Measurements from ENCODE around the gene OLFML2A.
"Not testable (repeated sequence)": the region's sequence is repeated elsewhere in the genome, so short reads cannot be mapped to it uniquely, and the experiment has no call there.

The OLFML2A gene

DNA sequence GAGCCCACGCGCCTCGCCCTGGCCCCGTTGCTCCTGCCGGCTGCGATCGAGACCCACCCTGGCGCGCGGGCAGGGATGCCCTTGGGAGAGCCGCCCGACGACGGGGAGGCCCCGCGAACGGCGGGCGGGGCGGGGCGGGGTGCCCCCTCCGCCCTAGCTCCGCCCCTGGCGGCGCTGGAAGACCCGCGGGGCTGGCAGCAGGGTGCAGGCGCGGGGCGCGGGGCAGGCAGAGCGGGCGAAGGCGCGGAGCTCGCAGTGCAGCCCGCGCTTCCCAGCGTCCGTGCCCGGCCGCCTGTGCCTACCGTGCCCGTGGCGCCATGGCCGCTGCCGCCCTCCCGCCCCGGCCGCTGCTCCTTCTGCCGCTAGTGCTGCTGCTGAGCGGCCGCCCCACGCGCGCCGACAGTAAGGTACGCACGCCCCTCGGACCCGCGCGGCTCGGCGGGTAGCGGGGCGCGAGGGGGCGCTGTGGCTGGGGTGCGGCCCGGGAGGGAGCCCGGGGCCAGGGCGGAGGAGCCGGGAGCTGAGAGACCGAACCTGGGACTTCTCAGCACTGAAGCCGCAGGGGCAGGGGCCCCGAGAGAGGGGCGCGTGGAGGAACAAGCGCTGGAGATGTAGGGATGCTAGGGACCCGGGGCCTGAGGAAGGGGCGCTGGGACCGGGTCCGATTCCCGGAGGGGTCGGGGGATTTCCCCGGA, at the start of gene OLFML2A:
TSS of gene OLFML2A (plus strand) at position 180 of the 695 bp plus-strand sequence. CDS start at position 318, 138 bp downstream.
- no peak for DNase-seq

DNA sequence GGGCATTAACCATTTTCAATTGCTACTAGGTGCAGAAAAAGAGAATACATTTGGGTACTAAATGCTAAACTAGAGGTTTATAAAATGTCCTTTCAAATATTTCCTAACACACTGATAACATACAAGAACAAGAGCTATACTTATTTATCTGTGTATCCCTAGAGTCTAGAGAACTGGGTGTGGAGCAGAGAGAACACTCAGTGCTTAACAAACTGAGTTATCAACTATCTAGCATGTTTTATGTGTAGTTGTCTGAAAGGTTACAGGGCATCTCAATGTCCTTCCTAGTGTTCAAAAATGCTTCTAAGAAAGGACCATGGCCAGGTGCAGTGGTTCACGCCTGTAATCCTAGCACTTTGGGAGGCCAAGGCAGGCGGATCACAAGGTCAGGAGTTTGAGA, 46.2 kb upstream of the OLFML2A start:
- no peak for DNase-seq

DNA sequence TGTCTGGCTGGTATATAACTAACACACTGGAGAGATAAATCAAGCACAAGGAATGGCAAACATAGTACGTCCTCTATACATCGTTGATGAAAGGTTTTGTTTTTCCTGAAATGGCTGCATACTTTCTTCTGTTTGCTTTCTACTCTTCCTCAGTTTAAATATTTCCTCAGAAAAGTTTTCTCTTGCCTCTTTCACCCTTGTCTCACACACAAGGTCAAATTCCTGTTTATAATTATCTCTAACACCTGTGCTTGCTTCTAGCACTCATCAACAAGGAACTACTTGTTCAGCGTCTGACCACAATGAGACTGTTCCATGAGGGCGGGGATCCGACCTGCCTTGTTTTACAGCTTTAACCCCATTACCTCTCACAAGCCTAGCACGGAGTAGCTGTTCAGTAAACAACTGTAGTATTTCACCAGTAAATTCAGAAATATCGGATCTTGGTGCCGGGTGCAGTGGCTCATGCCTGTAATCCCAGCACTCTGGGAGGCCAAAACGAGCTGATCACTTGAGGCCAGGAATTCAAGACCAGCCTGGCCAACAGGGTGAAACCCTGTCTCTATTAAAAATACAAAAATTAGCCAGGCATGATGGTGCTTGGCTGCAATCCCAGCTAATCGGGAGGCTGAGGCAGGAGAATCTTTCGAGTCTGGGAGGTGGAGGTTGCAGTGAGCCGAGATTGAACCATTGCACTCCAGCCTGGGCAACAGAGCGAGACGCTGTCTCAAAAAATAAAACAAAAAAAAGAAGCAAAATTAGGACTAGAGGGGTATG, 42.8 kb upstream of the OLFML2A start:
- DNase-seq, result no peak

DNA sequence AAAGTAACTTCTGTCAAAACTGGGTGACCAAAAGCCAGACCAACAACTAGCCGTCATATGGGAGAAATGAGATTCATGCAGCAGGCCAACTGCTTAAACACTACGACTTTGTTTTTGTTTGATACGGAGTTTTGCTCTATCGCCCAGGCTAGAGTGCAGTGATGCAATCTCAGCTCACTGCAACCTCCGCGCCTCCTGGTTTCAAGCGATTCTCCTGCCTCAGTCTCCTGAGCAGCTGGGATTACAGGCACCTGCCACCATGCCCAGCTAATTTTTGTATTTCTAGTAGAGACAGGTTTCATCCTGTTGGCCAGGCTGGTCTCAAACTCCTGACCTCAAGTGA, 42.2 kb upstream of the OLFML2A start:
- not testable (repeated sequence) for DNase-seq

GRCh38 chr9:124735121-124735520, 41.8 kb upstream of the OLFML2A start:
- DNase-seq, result no peak

DNA sequence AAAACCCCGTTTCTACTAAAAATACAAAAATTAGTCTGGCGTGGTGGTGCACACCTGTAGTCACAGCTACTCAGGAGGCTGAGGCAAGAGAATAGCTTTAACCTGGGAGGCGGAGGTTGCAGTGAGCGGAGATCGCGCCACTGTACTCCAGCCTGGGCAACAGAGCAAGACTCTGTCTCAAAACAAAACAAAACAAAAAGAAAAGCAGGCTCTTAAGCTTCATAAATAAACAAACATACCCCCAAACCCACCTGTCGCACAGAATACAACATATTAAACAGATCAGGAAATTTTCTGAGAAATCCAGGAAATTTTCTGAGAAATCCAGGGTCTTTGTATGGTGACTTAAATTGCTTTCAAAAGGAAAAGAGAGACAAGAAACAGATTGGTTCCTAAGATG, 38.9 kb upstream of the OLFML2A start:
- not testable (repeated sequence) for DNase-seq

GRCh38 chr9:124739360-124739759, 37.6 kb upstream of the OLFML2A start:
- no peak for DNase-seq

GRCh38 chr9:124741149-124741548, 35.8 kb upstream of the OLFML2A start:
- no peak for DNase-seq

GRCh38 chr9:124741662-124742061, 35.3 kb upstream of the OLFML2A start:
- DNase-seq, result no peak

DNA sequence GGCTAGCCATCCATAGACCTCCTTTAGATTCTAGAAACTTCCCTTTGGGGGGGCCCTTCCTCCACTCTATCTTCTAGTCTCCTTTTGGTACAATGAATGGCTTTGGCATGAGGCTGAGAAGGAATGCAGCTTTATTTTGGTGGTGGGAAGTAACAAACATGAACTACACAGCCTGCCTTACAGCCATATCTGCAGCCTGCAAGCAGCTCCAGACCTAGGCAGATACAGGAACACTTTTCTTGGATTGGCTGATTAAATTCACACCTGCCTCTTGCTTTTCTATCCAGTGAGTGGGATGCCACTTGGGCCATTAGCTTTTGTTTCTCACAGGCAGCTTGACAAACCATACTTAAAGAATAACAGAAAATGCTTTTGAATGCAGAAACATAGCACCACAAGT, 34.0 kb upstream of the OLFML2A start:
- no peak for DNase-seq

DNA sequence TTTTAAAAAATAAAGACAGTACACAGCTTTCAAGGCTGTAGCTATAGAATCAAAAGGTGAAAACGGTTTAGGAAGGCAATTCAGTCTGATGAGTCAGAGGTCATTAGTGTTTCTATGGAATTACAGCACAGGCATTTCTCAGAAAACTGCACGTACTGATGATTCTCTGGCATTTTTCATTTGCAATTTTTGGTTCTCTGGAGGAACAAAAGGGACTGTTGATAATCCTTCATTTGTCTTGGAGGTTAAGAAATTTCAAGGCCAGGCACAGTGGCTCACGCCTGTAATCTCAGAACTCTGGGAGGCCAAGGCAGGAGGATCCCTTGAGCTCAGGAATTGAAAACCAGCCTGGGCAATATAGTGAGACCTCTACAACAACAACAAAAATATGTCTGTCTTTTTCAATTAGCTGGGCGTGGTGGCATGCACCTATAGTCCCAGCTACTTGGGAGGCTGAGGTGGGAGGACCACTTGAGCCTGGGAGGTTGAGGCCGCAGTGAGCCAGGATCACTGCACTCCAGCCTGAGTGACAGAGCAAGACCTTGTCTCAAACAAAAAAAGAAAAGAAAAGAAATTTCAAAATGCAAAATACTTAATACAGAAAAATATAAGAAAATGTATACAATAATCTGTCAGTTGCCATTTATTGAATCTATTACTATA, 33.1 kb upstream of the OLFML2A start:
- DNase-seq, result no peak

- no peak for DNase-seq
Measured at GRCh38 chr9:124747065-124747464, 29.9 kb upstream of the OLFML2A start.

- DNase-seq, result no peak
Measured at GRCh38 chr9:124749284-124749683, 27.6 kb upstream of the OLFML2A start.

DNA sequence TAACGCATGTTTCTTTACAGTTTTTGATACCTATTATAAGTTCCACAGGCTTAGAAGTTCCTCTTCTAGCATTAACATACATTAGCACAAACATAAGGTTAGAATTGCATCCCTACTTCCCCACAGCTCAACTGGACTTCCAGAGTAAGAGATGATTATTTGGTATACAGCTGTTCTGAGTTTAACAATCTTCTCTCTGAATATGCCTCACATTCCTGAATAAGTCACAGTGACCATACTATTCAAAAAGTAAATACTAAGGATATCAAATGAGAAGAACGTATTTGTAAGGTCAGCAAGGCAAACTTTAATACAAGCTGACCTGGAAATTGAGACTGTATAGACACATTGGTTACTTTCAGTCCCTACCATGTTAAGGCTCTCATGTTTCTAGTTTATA, 27.2 kb upstream of the OLFML2A start:
- no peak for DNase-seq

DNA sequence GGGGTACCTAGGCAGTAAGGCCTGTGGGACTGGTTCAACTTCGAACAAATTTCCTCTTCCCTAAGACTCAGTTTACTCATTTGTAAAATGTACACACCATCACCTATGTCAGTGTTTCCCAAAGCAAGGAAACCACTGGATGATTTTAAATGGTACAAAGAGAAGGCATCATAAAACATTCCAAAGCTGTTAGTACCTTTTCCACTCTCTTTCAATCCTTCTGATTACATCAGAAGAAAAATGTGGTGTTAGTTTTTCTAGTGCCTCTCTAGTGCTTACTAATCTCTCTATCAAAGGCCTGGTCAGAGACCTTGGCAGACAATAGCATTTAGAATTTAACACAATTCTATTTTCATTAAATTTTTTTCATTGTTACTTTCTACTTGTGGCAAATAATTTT, 24.0 kb upstream of the OLFML2A start:
- DNase-seq, result no peak

DNA sequence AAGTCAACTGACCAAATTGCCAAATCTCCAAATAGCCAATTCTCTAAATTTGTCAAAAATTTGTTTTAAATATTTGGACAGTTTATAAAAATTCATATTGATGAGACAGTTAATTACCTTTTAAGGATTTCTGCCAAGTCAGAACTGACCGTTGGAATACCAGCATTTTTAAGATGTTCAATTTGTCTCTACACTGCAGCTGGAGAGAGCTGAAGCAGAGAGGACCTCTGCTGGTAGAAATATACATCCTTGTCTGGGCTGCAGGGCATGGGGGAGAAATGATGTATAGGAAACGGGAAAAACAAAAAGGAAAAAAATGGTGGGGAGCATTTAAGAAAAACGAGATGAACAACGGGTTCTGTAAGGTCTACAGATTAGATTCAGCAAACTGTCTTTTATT, 22.6 kb upstream of the OLFML2A start:
- DNase-seq, result no peak

DNA sequence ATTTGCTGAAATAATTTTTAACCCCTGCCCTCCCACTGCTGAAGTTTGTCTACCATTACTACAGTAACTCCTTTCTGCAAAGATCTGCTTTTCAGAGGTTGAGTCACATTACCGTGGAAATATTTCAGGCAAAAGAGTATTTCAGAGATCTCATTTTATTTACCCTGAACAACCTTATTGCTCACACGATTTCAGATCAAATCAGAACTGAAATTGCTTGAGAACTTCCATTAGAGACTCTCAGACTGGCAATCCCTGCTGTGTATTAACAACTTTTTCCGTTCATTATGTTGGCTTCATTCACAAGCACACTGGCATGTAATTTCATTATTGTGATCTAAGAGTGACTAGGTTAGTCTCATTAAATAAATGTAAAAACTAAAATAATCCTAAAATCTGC, 21.9 kb upstream of the OLFML2A start:
- DNase-seq, result no peak

GRCh38 chr9:124756011-124756410, 20.9 kb upstream of the OLFML2A start:
- DNase-seq, result no peak

GRCh38 chr9:124757616-124758015, 19.3 kb upstream of the OLFML2A start:
- DNase-seq, result no peak

- no peak for DNase-seq
Measured at GRCh38 chr9:124758061-124758460, 18.9 kb upstream of the OLFML2A start.

DNA sequence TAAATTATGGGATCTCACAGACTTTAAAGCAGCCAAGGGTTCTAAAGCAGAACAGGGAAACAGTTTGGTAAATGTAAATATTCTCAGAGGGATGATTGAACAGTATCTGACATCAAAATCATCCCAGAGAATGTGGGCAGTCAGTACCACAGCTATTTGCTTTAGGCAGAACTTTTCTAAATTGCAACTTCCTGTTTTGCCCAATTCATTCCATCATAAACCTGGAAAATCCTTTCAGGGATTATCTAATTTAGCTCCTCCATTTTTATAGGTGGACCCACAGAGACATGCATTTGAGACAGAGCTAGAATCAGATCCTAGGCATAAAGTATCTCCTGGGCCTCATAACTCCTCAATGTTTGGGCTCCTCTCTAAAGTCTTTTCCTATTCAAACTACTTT, 18.2 kb upstream of the OLFML2A start:
- no peak for DNase-seq

GRCh38 chr9:124759327-124759726, 17.6 kb upstream of the OLFML2A start:
- DNase-seq, result no peak

DNA sequence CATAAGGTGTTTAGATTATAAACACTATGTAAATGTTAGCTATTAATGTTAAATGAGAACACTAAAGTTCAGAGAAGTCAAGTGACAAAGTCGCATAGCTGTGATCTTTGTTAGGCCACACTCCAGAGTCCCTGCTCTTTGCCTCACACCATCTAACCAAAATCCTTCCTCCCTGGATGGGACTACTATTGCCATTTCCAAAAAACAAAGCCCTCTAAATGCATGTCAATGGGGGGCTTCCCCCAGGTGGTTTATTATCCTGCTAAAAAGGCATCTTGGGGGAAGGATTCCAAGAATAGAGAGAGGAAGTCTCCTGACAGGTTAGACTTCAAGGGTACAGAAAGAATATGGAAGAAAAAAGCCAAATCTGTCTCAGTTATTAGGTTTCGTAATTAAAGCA, 16.2 kb upstream of the OLFML2A start:
- no peak for DNase-seq

DNA sequence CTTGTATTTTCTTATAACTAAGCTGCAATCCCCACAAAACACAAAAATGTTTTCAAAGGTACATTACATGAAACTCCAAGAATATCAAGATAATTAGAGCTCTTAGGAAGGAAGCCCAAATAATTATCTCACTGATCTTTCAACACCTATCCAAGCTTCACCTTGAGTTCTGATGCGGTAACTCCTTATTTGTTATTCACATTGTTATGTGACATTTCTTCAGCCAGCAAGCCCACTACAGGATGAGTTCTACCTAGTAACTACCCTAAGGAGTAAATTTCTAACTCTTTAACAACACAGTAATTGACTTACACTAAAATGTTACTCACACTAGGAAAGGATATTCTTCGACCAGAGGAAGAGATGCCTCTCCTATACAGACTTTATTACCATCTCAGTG, 15.7 kb upstream of the OLFML2A start:
- DNase-seq, result no peak
